WTC11 (cell line): ENCODE results near the gene EXD3.

Source experiments
- FOXJ3 ChIP-seq: sonication (generic); formaldehyde crosslinking; IDR thresholded peaks from 2 replicates; pipeline ENCODE4 v1.9.0; 2021; ENCODE audit warnings: missing genetic modification reagents, mild to moderate bottlenecking, borderline replicate concordance
- OVOL2 ChIP-seq: fragments of 250-450 bp; sonication (Bioruptor Pico); IDR thresholded peaks from 2 replicates; pipeline ENCODE4 v1.9.0; 2021; ENCODE audit warnings: mild to moderate bottlenecking, borderline replicate concordance

DNA sequence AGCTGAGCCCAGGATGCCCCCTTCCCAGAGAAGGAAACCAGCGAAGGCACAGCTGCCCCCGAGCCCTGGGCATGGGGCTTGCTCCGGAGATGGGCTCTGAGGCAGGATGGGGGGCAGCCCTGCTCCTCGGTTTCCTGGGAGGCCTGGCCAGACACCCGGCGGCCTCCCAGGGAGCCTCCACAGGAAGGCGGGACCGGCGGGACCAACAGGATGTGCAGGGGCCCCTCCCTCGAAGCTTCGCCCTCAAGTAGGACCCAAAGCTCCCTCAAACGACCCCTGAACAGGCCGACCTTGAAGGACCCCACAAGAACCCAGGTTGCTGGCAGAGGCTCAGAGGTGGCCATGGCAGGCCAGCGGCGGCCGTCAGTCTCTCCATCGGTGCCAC, 11.7 kb downstream of the EXD3 start:
- TF ChIP-seq FOXJ3 (CRISPR knock-in tag) (no peak), OVOL2 (no peak)
